IMR-90 (cell line): ENCODE measurements around the gene NEK9. TPM values are rescaled to one million over a fixed set of nuclear protein-coding genes. Genes with fewer than 3 reads are reported as not detected.

Source experiments
- ATAC-seq: fragments of 200-7000 bp; cut with Tn5 transposase; 2 replicates; pipeline ENCODE4 v1.9.1; 2020; ENCODE audit warnings: low read depth, mild to moderate bottlenecking, moderate library complexity
- BruUV-seq: library from RNA; stranded (reverse); fragments of 400-500 nt; replicated peaks from 2 replicates; lab custom pipeline; 2021; lab: Mats Ljungman, UMichigan
- CTCF ChIA-PET: fragments of 300-600 bp; formaldehyde crosslinking; extraction: SDS; loops from one replicate; lab custom pipeline; 2021; ENCODE audit warnings: antibody characterized with exemption; lab: Yijun Ruan, JAX
- POLR2A ChIA-PET: fragments of 300-600 bp; sonication (Branson Sonifier 250); formaldehyde crosslinking; loops from one replicate; lab custom pipeline; 2022; ENCODE audit warnings: antibody characterized with exemption; ENCODE audit not compliant: unreplicated experiment; lab: Charles Lee
- DNase-seq: peaks from one replicate; pipeline ENCODE4 v3.0.0; 2013
- H2AFZ ChIP-seq: replicated peaks from 2 replicates; pipeline ENCODE3; 2013; ENCODE audit warnings: low read length, mild to moderate bottlenecking; ENCODE audit not compliant: poor library complexity
- H2AK5ac ChIP-seq: 2 replicates; pipeline ENCODE4 v1.6.1; 2013; ENCODE audit warnings: low read depth, low read length, inconsistent platforms
- H2AK9ac ChIP-seq: replicated peaks from 2 replicates; pipeline ENCODE3; 2013; ENCODE audit warnings: mild to moderate bottlenecking, low read depth, low read length, moderate library complexity; ENCODE audit not compliant: poor library complexity
- H2BK120ac ChIP-seq: 2 replicates; pipeline ENCODE4 v1.6.1; 2013; ENCODE audit warnings: low read depth, low read length, inconsistent platforms
- H2BK15ac ChIP-seq: 3 replicates; pipeline ENCODE4 v1.6.1; 2013; ENCODE audit warnings: low read depth, low read length, inconsistent platforms
- H2BK20ac ChIP-seq: 2 replicates; pipeline ENCODE4 v1.6.1; 2013; ENCODE audit warnings: low read depth, mild to moderate bottlenecking, inconsistent platforms, low read length, moderate library complexity
- H2BK5ac ChIP-seq: 2 replicates; pipeline ENCODE4 v1.6.1; 2013; ENCODE audit warnings: mild to moderate bottlenecking, low read depth, low read length, inconsistent platforms; ENCODE audit not compliant: poor library complexity, severe bottlenecking
- H3K14ac ChIP-seq: replicated peaks from 2 replicates; pipeline ENCODE4 v1.6.1; 2013; ENCODE audit warnings: low read depth, low read length, inconsistent platforms
- H3K18ac ChIP-seq: 2 replicates; pipeline ENCODE4 v1.6.1; 2013; ENCODE audit warnings: low read depth, low read length, control low read depth
- H3K23ac ChIP-seq: 2 replicates; pipeline ENCODE4 v1.6.1; 2013; ENCODE audit warnings: low read depth, low read length, inconsistent platforms
- H3K27ac ChIP-seq: 2 replicates; pipeline ENCODE4 v1.5.1; 2013; ENCODE audit warnings: mild to moderate bottlenecking, control low read depth, low read length; ENCODE audit not compliant: insufficient read depth
- H3K27me3 ChIP-seq: 2 replicates; pipeline ENCODE4 v1.6.1; 2013; ENCODE audit warnings: low read length; ENCODE audit not compliant: control insufficient read depth, insufficient read depth
- H3K36me3 ChIP-seq: 2 replicates; pipeline ENCODE4 v1.6.1; 2013; ENCODE audit warnings: low read length, mixed read lengths; ENCODE audit not compliant: control insufficient read depth, insufficient read depth
- H3K4ac ChIP-seq: 2 replicates; pipeline ENCODE4 v1.6.1; 2013; ENCODE audit warnings: low read depth, low read length, inconsistent platforms
- H3K4me1 ChIP-seq: 2 replicates; pipeline ENCODE4 v1.6.1; 2013; ENCODE audit warnings: low read length, mixed read lengths; ENCODE audit not compliant: control insufficient read depth, insufficient read depth
- H3K4me2 ChIP-seq: 2 replicates; pipeline ENCODE4 v1.6.1; 2013; ENCODE audit warnings: low read depth, mild to moderate bottlenecking, control low read depth, low read length, moderate library complexity
- H3K4me3 ChIP-seq: 2 replicates; pipeline ENCODE4 v1.5.1; 2013; ENCODE audit warnings: low read depth, mild to moderate bottlenecking, control low read depth, low read length, moderate library complexity; ENCODE audit not compliant: insufficient read depth
- H3K56ac ChIP-seq: 2 replicates; pipeline ENCODE4 v1.6.1; 2013; ENCODE audit warnings: low read length, inconsistent platforms; ENCODE audit not compliant: insufficient read depth; ENCODE audit errors: extremely low read depth
- H3K79me1 ChIP-seq, 2 experiments: 2 replicates each; pipeline ENCODE4 v1.6.1; 2013; ENCODE audit warnings: low read length in 2 of 2, inconsistent platforms in 1 of 2, low read depth in 1 of 2
- H3K9ac ChIP-seq: 2 replicates; pipeline ENCODE4 v1.6.1; 2013; ENCODE audit warnings: low read depth, low read length, control low read depth
- H3K9me1 ChIP-seq: 2 replicates; pipeline ENCODE4 v1.6.1; 2013; ENCODE audit warnings: low read length, inconsistent platforms; ENCODE audit not compliant: insufficient read depth
- H3K9me3 ChIP-seq: 2 replicates; pipeline ENCODE4 v1.6.1; 2013; ENCODE audit warnings: low read length; ENCODE audit not compliant: control insufficient read depth, insufficient read depth
- H4K20me1 ChIP-seq: 2 replicates; pipeline ENCODE4 v1.6.1; 2013; ENCODE audit warnings: low read length, inconsistent platforms; ENCODE audit not compliant: insufficient read depth
- H4K5ac ChIP-seq: 2 replicates; pipeline ENCODE4 v1.6.1; 2013; ENCODE audit warnings: mild to moderate bottlenecking, low read depth, low read length, control low read depth
- H4K8ac ChIP-seq, 2 experiments: 2 replicates each; pipeline ENCODE4 v1.6.1; 2013; ENCODE audit warnings: low read depth in 2 of 2, low read length in 2 of 2, control low read depth in 1 of 2, inconsistent platforms in 1 of 2
- H4K91ac ChIP-seq: 2 replicates; pipeline ENCODE4 v1.6.1; 2013; ENCODE audit warnings: low read depth, low read length, inconsistent platforms; ENCODE audit not compliant: insufficient read depth
- MAZ ChIP-seq: IDR thresholded peaks from 2 replicates; pipeline ENCODE4 v1.6.1; 2012; ENCODE audit warnings: low read depth, mild to moderate bottlenecking, low read length, improper control_type of control experiment, moderate library complexity, borderline replicate concordance
- POLR2A ChIP-seq: IDR thresholded peaks from 2 replicates; pipeline ENCODE4 v1.6.1; 2012; ENCODE audit warnings: mild to moderate bottlenecking, low read depth, low read length
- RFX5 ChIP-seq: IDR thresholded peaks from 2 replicates; pipeline ENCODE4 v1.8.0; 2012; ENCODE audit warnings: low read depth, mild to moderate bottlenecking, low read length, moderate library complexity
- WGBS, 2 experiments: methylation state at CpG; one replicate each; pipeline versions ENCODE4 v1.1.5 to v1.1.7; 2013; ENCODE audit warnings: missing lambda C conversion rate in 2 of 2; ENCODE audit not compliant: insufficient read length in 1 of 2; ENCODE audit errors: extremely low coverage in 2 of 2; 5-methylcytosine and 5-hydroxymethylcytosine counted together
- dilution Hi-C: fragments of 300-500 bp; cut with HindIII; formaldehyde crosslinking; loops from one replicate; pipeline ENCODE4 v1.14.3; 2018; ENCODE audit warnings: low sequenced_read_pairs; ENCODE audit not compliant: unreplicated experiment
- in situ Hi-C: fragments of 300-500 bp; cut with MboI; formaldehyde crosslinking; loops from 3 replicates; pipeline ENCODE4 v1.14.3; 2019; ENCODE audit warnings: low sequenced_read_pairs, inconsistent platforms, mixed read lengths
- intact Hi-C: fragments of 100-400 bp; cut with micrococcal nuclease; formaldehyde crosslinking; loops from 2 replicates; pipeline ENCODE4 v1.10.0; 2022
- polyA plus RNA-seq, 3 experiments: library from polyadenylated mRNA; depleted of rRNA; stranded (reverse); fragments of >200 nt; gene quantifications; 2 replicates each; pipeline ENCODE4 v1.2.3, GENCODE V29; 2012; ENCODE audit warnings: low replicate concordance in 1 of 3
- total RNA-seq: library from RNA; depleted of rRNA; stranded (reverse); fragments of >200 nt; gene quantifications from 2 replicates; pipeline ENCODE4 v1.2.3, GENCODE V29; 2012

Gene NEK9
- total and polyA plus RNA-seq, 2 of the 4 experiments (the other 2 are of a cell fraction), result 22.9 to 23.2 TPM

DNA sequence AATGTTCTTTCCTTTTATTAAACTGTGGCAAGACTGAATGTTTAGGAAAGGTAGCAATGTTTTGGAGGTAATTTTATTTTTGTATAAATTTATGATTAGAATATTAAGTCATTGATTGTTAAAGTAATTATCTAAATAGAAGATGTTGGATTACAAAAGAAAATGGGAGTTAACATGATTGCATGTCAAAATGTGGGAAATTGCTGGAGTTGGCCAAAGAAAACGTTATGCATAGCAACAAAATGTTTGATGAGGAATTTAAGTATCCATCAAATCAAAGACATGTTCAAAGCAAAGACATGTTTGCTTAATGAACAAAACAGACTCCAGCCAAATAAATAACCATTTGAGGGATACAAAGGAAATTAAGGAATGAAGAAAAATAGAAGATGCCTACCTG lies 72.4 kb downstream of the NEK9 start:
- no peak overlapping the region for H2AK5ac ChIP-seq

More for the DNA sequence above, 72.4 kb downstream of the NEK9 start:
- H3K27me3 ChIP-seq, result no peaks in the 10 kb centered on the region
- no peaks in the 10 kb centered on the region for H4K20me1 ChIP-seq
- H2BK120ac ChIP-seq, result no peak overlapping the region
- H3K4me2 ChIP-seq, result no peak overlapping the region
- POLR2A ChIA-PET, result no interaction called here
- H3K4ac ChIP-seq, result no peak overlapping the region
- intact Hi-C loops, result no loop called here
- CTCF ChIA-PET, result no interaction called here
- no peaks in the 10 kb centered on the region for H3K9me3 ChIP-seq
- dilution Hi-C loops, result no loop called here
- no peak overlapping the region for H4K91ac ChIP-seq
- H3K4me1 ChIP-seq, result peaks cover 2% of the 10 kb centered on the region; the same call in 1 of the 2 replicates
- peaks cover 6 to 19% of the 10 kb centered on the region in 2 experiments for H3K79me1 ChIP-seq
- no peak overlapping the region for H3K9ac ChIP-seq
- H2AK9ac ChIP-seq, result no peak overlapping the region
- H3K23ac ChIP-seq, result no peak overlapping the region
- no peaks in the 10 kb centered on the region for H3K36me3 ChIP-seq
- no peak for DNase-seq
- no CpG with 5 or more reads among the region's 1 CpG for WGBS, 2 experiments
- no peak overlapping the region for H2BK15ac ChIP-seq
- no peak for TF ChIP-seq POLR2A
- no peak for TF ChIP-seq MAZ
- TF ChIP-seq RFX5, result no peak
- no peak overlapping the region for H3K27ac ChIP-seq
- H2BK5ac ChIP-seq, result no peak overlapping the region
- no peak overlapping the region for H4K5ac ChIP-seq
- no peak overlapping the region for H3K18ac ChIP-seq
- peaks cover 2% of the 10 kb centered on the region; the same call in 1 of the 2 replicates for H3K9me1 ChIP-seq
- no peak overlapping the region for H3K56ac ChIP-seq
- H2BK20ac ChIP-seq, result no peak overlapping the region
- no peak overlapping the region for H3K4me3 ChIP-seq
- no peak overlapping the region for H3K14ac ChIP-seq
- H2AFZ ChIP-seq, result no peak overlapping the region
- no TSS peak for BruUV-seq
- no peak for ATAC-seq
- H4K8ac ChIP-seq, result no peak overlapping the region
- in situ Hi-C loops, result no loop called here
